Activated T-cell treated with anti-CD3 and anti-CD28 coated beads, Interleukin-2, amount 50 U/mL, for 24 hours (primary cell): Measurements from ENCODE around the gene CAPN8.

ENCODE experiments used
- DNase-seq: peaks from one replicate; pipeline ENCODE4 v3.0.0-alpha.2; 2020
- H3K27ac Mint-ChIP-seq: 2 replicates; pipeline ENCODE4 v1.8.0; 2020; ENCODE audit warnings: mild to moderate bottlenecking, mixed read lengths
- H3K27me3 Mint-ChIP-seq: 2 replicates; pipeline ENCODE4 v1.8.0; 2020; ENCODE audit warnings: mixed read lengths
- H3K36me3 Mint-ChIP-seq: 2 replicates; pipeline ENCODE4 v1.8.0; 2020; ENCODE audit warnings: low read depth, mixed read lengths
- H3K4me1 Mint-ChIP-seq: 2 replicates; pipeline ENCODE4 v1.8.0; 2020; ENCODE audit warnings: low read depth, mixed read lengths
- H3K4me3 Mint-ChIP-seq: 2 replicates; pipeline ENCODE4 v1.8.0; 2020; ENCODE audit warnings: mild to moderate bottlenecking, moderate library complexity, mixed read lengths
- H3K9me3 Mint-ChIP-seq: 2 replicates; pipeline ENCODE4 v1.8.0; 2020; ENCODE audit warnings: mixed read lengths

CAPN8 gene

GRCh38 chr1:223707256-223708000 is 41.9 kb upstream of the CAPN8 start:
- Mint-ChIP-seq H3K36me3 (no peaks in the 10 kb centered on the region), H3K4me3 (no peak overlapping the region), H3K4me1 (peaks cover 63% of the 10 kb centered on the region), H3K9me3 (no peaks in the 10 kb centered on the region), H3K27me3 (no peaks in the 10 kb centered on the region), H3K27ac (peak overlapping the region; percentile 36)
- no peak for DNase-seq

DNA sequence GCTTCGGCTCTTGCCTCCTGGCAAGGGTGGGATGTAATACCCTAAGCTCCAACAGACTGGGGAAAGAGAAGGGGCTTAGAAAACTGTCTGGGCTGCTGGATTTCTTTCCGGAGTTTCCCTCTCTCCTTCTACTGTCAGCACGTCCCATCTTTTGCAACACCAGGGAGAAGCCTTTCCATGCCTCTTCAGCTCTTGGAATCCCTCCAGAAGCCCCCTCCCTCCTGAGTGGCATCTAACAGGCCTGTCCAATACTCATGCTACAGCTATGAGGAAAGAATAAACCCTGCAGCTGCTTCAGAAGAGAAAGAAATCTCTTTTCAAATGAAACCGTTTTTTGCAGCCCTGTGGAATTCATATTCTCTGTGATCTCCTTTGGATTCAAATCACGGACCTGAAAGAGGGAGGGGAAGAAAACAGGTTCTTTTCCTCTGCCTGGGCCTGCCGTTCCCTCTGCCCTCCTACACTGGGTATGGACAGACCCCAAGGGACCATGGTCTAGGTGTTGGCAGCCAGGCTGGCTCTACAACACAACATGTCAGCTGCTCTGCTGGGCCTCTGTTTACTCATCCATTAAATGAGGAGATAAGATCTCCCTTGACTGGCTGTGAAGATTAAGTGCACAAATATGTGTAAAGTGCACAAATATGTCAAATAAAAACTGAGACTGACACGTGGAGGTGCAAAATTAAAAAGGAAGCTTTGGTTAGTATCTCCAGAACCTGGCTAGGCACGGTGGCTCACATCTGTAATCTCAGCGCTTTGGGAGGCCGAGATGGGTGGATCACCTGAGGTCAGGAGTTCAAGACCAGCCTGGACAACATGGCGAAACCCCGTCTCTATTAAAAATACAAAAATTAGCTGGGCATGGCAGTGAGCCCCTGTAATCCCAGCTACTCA is 40.8 kb upstream of the CAPN8 start:
- DNase-seq = no peak
- H3K27me3 Mint-ChIP-seq = no peaks in the 10 kb centered on the region
- no peaks in the 10 kb centered on the region for H3K9me3 Mint-ChIP-seq
- no peak overlapping the region for H3K27ac Mint-ChIP-seq
- no peak overlapping the region for H3K4me3 Mint-ChIP-seq
- H3K36me3 Mint-ChIP-seq = no peaks in the 10 kb centered on the region
- H3K4me1 Mint-ChIP-seq = peaks cover 65% of the 10 kb centered on the region

DNA sequence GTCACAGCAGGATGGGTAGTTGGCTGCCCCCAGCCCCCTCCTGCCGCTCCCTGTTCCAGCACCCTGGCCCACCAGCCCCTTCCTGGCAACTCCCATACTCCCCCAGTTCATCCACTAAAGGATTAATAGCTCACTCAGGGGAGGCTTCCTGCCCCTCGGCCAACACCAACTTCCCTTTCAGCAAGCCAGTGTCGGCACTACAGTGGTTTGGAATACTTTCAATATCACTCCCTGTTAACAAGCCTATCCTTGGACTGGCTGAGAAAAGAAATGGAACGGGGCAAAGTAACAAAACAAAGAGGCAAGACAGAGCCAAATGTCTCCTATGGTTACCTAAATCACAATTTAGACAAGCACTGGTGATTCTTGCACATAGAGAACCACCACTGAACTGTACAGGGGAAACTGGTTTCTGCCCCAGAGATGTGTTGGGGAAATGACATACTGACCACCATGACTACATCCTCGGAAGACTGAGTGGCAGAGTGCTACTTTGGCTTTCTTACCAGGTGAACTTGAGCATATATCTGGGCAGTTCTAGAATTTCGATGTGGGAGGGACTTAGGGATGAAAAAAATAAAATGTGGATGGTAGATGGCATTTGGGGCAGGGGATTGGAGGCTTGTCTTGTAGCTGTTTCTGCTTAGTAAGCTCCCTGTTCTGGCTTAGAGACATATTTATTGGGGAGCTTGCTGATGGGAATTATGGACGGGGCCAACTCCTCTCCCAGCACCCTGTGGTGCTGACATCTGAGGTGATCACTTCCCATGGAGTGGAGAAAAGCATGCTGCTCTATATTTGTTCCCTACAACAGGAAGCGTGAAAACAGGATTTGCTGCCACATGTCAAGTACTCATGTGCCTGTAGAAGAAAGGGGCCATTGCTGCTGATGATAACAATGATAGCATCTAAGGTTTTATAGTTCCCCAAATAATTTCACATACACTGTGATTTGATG is 39.7 kb upstream of the CAPN8 start:
- no peak for DNase-seq

DNA sequence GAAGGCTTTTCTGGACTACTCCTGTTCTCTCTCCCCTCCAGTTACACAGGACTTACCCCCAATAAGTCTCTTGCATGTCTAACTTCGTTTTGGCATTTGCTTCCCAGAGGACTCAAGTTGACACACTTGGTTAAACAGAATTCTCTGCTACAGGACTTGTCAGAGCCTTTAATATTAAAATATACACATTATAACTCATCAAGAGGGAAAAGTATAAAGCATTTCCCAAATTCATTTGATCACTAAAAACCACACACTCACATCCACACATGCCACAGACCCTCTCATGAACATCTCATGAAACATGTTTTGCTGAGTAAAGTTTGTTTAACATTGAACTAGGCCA is 38.1 kb upstream of the CAPN8 start:
- Mint-ChIP-seq H3K36me3 (no peaks in the 10 kb centered on the region), H3K4me3 (no peak overlapping the region), H3K4me1 (peaks cover 68% of the 10 kb centered on the region), H3K27ac (peak overlapping the region; percentile 87), H3K27me3 (no peaks in the 10 kb centered on the region), H3K9me3 (no peaks in the 10 kb centered on the region)
- no peak for DNase-seq

More for the DNA sequence above, 39.7 kb upstream of the CAPN8 start:
- Mint-ChIP-seq H3K27me3 (no peaks in the 10 kb centered on the region), H3K9me3 (no peaks in the 10 kb centered on the region), H3K4me1 (peaks cover 69% of the 10 kb centered on the region), H3K4me3 (no peak overlapping the region), H3K36me3 (no peaks in the 10 kb centered on the region), H3K27ac (no peak overlapping the region)

DNA sequence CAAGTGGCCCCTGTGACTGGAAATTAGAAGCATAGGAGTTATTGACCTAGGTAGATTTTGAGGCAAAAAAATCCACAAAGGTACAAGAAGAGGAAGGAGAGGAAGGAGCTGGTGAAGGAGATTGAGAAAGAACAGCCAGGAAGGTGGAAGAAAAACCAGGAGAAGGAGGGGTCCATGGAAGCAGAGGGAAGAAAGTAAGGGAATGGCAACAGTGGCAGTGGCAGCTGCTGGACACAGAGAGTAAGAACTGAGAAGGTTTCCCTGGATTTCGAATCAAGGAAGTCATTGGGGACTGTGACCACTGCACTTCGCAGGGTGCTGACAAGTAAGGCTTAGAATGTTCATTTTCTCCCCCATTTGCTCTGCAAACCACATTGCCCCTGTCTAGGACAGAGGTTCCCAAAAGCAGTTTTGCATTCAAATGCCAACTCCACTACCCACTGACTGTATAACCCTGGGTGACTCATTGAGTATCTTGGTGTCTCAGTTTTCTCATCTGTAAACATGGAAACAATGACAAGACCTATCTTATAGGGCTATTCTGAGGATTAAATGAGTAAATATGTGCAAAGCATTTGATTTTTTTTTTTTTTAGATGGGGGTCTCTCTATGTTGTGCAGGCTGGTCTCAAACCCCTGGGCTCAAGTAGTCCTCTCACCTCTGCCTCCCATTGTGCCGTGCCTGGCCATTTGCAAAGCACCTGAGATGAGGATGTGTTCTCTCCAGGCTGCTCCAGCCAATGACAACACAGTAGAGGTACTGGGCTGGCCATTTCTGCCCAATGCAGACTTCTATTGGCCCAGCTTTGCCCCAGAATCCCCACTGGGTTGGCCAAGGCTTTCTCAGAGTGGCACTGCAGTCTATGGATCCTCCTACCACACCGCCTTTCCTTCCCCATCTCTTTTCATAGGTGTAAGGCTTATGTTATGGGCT is 37.5 kb upstream of the CAPN8 start:
- H3K27ac Mint-ChIP-seq = peak overlapping the region; percentile 87
- peak overlapping the region; percentile 31 for H3K4me3 Mint-ChIP-seq
- H3K27me3 Mint-ChIP-seq = no peaks in the 10 kb centered on the region
- H3K36me3 Mint-ChIP-seq = no peaks in the 10 kb centered on the region
- no peaks in the 10 kb centered on the region for H3K9me3 Mint-ChIP-seq
- H3K4me1 Mint-ChIP-seq = peaks cover 70% of the 10 kb centered on the region
- DNase-seq = no peak

DNA sequence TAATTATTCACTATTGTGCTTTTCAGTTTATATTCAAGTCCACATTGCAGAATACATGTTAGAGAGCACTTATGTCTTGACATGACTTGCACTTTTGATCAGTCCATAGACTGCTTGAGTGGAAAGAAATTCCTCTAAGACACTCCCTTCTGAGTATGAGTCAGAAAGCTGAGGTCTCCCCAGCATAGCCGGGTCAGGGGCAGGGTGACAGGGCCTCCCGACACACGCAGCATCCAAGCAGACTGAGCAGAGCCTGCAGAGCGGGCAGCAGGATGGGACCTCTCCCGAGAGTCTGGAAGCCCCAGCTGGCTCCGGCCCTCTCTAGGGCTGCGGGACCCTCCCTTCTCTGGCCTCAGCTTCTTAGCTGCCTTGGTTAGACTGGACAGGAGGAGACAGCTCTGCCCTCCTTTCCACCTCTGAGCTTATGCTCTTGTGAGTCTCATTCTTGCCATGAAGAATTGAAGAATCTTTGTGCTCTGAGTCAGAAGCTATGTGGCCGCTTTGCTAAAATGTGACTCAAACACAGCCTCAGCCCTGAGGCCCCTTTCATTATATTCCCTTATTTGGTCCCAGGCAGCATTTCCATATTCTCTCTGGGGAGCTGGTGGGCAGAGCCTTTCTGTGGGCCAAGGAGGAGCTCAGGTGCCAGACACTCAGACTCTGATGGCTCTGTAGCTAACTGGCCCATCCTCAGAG is 35.6 kb upstream of the CAPN8 start:
- peak overlapping the region; percentile 93 for H3K27ac Mint-ChIP-seq
- peaks cover 54% of the 10 kb centered on the region for H3K4me1 Mint-ChIP-seq
- H3K27me3 Mint-ChIP-seq = no peaks in the 10 kb centered on the region
- peak overlapping the region; percentile 41 for H3K4me3 Mint-ChIP-seq
- H3K36me3 Mint-ChIP-seq = no peaks in the 10 kb centered on the region
- no peaks in the 10 kb centered on the region for H3K9me3 Mint-ChIP-seq
- DNase-seq = peak; percentile 59

DNA sequence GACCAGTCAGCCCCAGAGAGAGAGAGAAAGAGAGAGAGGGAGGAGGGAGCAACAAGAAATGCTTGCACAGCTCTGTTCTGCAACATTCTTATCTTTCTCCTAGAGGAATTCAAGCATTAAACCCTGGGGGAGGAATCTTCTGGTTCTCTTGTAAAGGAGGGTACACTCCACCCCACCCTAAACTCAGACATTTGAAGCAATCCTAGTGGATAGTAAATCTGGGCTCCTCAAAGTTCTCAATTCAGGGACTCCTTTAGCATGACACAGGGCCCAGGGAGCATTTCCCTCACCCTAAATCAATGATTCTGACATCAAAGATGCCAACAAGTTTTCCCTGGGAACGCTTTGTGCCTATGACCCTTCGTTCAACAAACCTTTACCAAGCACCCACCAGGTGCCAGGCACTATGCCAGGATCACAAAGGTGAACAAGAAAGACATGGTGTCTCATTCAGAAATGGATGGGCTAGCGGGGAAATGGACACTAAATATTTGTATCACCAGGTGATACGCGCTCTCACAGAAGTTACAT is 35.0 kb upstream of the CAPN8 start:
- peak overlapping the region; percentile 16 for H3K4me3 Mint-ChIP-seq
- no peaks in the 10 kb centered on the region for H3K36me3 Mint-ChIP-seq
- H3K27me3 Mint-ChIP-seq = no peaks in the 10 kb centered on the region
- H3K27ac Mint-ChIP-seq = peak overlapping the region; percentile 93
- no peaks in the 10 kb centered on the region for H3K9me3 Mint-ChIP-seq
- H3K4me1 Mint-ChIP-seq = peaks cover 54% of the 10 kb centered on the region
- no peak for DNase-seq

DNA sequence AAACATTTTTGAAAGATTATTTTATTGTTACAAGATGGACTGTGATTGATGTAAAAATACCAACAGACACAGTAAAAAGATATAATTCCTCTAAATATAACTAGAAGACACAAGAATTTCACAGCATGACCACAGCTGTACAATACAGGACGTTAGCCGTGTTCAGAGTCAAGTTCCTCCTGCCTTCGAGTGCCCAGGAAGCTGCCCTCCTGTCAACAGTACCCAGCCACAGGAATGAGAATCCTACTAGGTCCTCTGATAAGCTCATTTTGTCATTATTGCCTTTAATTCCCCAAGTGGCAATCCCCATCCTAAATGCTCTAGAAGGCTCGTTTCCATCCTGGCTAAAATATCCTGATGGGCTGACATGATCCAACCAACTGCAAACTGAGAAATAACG is 30.4 kb upstream of the CAPN8 start:
- Mint-ChIP-seq H3K36me3 (no peaks in the 10 kb centered on the region), H3K4me1 (peaks cover 16% of the 10 kb centered on the region), H3K4me3 (no peak overlapping the region), H3K27ac (no peak overlapping the region), H3K27me3 (no peaks in the 10 kb centered on the region), H3K9me3 (no peaks in the 10 kb centered on the region)
- DNase-seq = no peak

DNA sequence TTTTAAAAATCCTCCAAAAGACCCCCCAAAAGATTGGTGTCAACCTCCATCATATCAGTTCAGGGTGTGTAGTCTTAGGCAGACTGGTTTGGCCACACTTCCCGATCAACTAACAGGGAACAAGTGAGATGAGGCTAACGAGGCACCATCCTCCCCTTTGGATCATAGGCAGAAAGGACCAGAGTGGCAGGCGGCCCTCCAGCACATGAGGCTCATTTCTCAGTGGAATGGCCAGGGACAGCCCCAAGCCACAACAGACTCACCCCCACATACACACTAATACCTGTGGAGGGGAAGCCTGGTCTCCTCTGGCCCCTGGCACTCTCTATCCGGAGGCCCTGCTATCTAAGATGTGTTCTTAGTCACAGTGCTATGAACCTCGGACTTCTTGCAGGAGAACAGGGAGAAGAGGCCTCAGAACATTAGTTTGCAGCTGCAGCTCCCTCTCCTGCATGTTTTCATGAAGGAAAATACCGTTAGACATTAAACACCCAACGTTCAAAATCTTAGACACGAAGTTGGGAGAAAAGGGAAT is 29.6 kb upstream of the CAPN8 start:
- Mint-ChIP-seq H3K9me3 (no peaks in the 10 kb centered on the region), H3K36me3 (no peaks in the 10 kb centered on the region), H3K27me3 (no peaks in the 10 kb centered on the region), H3K4me1 (peaks cover 8% of the 10 kb centered on the region), H3K27ac (no peak overlapping the region), H3K4me3 (no peak overlapping the region)
- DNase-seq = no peak

GRCh38 chr1:223691121-223691520 is 25.6 kb upstream of the CAPN8 start:
- no peak overlapping the region for H3K4me3 Mint-ChIP-seq
- DNase-seq = no peak
- H3K36me3 Mint-ChIP-seq = no peaks in the 10 kb centered on the region
- no peak overlapping the region for H3K27ac Mint-ChIP-seq
- H3K9me3 Mint-ChIP-seq = no peaks in the 10 kb centered on the region
- peaks cover 4% of the 10 kb centered on the region for H3K27me3 Mint-ChIP-seq
- no peaks in the 10 kb centered on the region for H3K4me1 Mint-ChIP-seq

GRCh38 chr1:223684488-223684792 is 18.9 kb upstream of the CAPN8 start:
- peaks cover 14% of the 10 kb centered on the region for H3K27me3 Mint-ChIP-seq
- no peak for DNase-seq
- no peak overlapping the region for H3K4me3 Mint-ChIP-seq
- no peaks in the 10 kb centered on the region for H3K4me1 Mint-ChIP-seq
- H3K9me3 Mint-ChIP-seq = no peaks in the 10 kb centered on the region
- no peaks in the 10 kb centered on the region for H3K36me3 Mint-ChIP-seq
- H3K27ac Mint-ChIP-seq = no peak overlapping the region

DNA sequence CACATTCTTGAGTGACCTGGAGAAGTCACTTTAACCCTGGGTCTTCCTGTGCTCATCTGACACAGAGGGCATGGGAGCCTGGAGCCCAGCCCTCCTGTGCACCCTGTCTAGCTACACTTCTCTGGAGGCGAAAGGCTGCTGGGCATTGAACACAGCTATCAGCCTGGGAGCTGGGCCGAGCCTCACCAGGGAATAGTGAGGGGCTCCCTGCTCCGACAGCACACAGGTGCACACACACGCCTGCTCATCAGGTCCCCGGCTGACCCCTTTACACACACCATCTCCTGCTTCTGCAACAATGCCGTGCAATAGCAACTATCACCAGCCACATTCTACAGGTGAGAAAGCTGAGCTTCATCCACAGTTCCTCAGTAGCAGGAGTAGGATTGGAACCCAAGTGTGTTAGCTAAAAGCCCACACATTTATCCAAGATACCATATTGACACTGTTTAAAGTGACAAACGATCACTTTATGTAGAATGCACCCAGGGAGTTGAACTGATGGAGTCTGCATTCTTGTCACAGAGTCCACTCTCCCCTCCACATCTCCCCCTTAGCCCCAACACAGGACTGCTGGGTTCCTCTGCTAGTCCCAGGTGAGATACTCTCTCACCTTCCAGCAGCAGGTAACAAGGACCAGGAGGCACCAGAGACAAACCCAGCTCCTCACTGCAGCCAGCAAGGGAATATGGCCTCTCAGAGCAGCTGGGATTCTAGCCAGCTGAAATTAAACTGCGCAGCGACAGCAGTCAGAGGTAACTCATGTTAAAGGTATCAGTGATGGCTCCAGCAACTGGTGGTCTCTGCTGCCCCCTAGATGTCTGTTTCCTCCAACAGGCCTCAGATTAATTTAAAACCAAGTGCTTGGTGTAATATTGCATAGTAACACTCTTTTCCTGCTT is 18.3 kb upstream of the CAPN8 start:
- Mint-ChIP-seq H3K27me3 (peaks cover 10% of the 10 kb centered on the region), H3K27ac (no peak overlapping the region), H3K4me1 (no peaks in the 10 kb centered on the region), H3K36me3 (no peaks in the 10 kb centered on the region), H3K4me3 (no peak overlapping the region), H3K9me3 (no peaks in the 10 kb centered on the region)
- peak; percentile 65 for DNase-seq
